Neuronal stem cell (in vitro differentiated cells): Measurements from ENCODE around the gene DTNA.
"Not testable (repeated sequence)": the region's sequence is repeated elsewhere in the genome, so short reads cannot be mapped to it uniquely, and the experiment has no call there.

Experiments
- DNase-seq: peaks from one replicate; pipeline ENCODE4 v3.0.0-alpha.2; 2013; ENCODE audit warnings: low spot score
- H2AFZ ChIP-seq: one replicate; pipeline ENCODE4 v1.6.1; 2013; ENCODE audit warnings: mild to moderate bottlenecking, low read length, inconsistent platforms
- H2AK5ac ChIP-seq: 2 replicates; pipeline ENCODE4 v1.6.1; 2013; ENCODE audit warnings: low read depth, mild to moderate bottlenecking, inconsistent platforms, low read length, moderate library complexity, mixed read lengths
- H2BK120ac ChIP-seq: 2 replicates; pipeline ENCODE4 v1.6.1; 2013; ENCODE audit warnings: low read depth, mild to moderate bottlenecking, inconsistent platforms, low read length, moderate library complexity, mixed read lengths
- H2BK12ac ChIP-seq: one replicate; pipeline ENCODE4 v1.6.1; 2013; ENCODE audit warnings: low read length, inconsistent platforms
- H2BK15ac ChIP-seq: 2 replicates; pipeline ENCODE4 v1.6.1; 2013; ENCODE audit warnings: mild to moderate bottlenecking, low read length, inconsistent platforms, mixed read lengths
- H2BK5ac ChIP-seq: one replicate; pipeline ENCODE4 v1.6.1; 2013; ENCODE audit warnings: inconsistent platforms, mild to moderate bottlenecking, low read length, moderate library complexity
- H3K14ac ChIP-seq: one replicate; pipeline ENCODE4 v1.6.1; 2013; ENCODE audit warnings: low read length, inconsistent platforms
- H3K18ac ChIP-seq: 2 replicates; pipeline ENCODE4 v1.6.1; 2013; ENCODE audit warnings: low read length, inconsistent platforms
- H3K23ac ChIP-seq: 2 replicates; pipeline ENCODE4 v1.6.1; 2013; ENCODE audit warnings: low read depth, mild to moderate bottlenecking, mixed read lengths, low read length, inconsistent platforms; ENCODE audit not compliant: poor library complexity
- H3K27ac ChIP-seq: replicated peaks from 3 replicates; pipeline ENCODE4 v1.5.1; 2013; ENCODE audit warnings: low read length, inconsistent platforms
- H3K27me3 ChIP-seq, 3 experiments: 2 replicates each; pipeline ENCODE4 v1.6.1; 2013; ENCODE audit warnings: low read length in 3 of 3, mild to moderate bottlenecking in 2 of 3, inconsistent platforms in 1 of 3, low read depth in 1 of 3, mixed read lengths in 1 of 3, moderate library complexity in 1 of 3; ENCODE audit not compliant: control insufficient read depth in 3 of 3, insufficient read depth in 3 of 3
- H3K36me3 ChIP-seq, 2 donors: replicated peaks in 1 of 2; 2 replicates each; pipeline ENCODE4 v1.6.1; 2013; ENCODE audit warnings: low read length in 2 of 2; ENCODE audit not compliant: control insufficient read depth in 2 of 2, insufficient read depth in 2 of 2
- H3K4ac ChIP-seq: 2 replicates; pipeline ENCODE4 v1.6.1; 2013; ENCODE audit warnings: inconsistent platforms, mild to moderate bottlenecking, low read length, moderate library complexity
- H3K4me1 ChIP-seq, 2 donors: 1 replicate in 1 of 2; 2 replicates in 1 of 2; pipeline ENCODE4 v1.6.1; 2013; ENCODE audit warnings: low read length in 2 of 2, low read depth in 1 of 2; ENCODE audit not compliant: control insufficient read depth in 2 of 2, insufficient read depth in 1 of 2
- H3K4me2 ChIP-seq: one replicate; pipeline ENCODE4 v1.6.1; 2013; ENCODE audit warnings: mild to moderate bottlenecking, low read length, inconsistent platforms; ENCODE audit not compliant: insufficient read depth, poor library complexity, severe bottlenecking
- H3K4me3 ChIP-seq, 2 donors: 2 replicates each; pipeline ENCODE4 v1.5.1; 2013; ENCODE audit warnings: low read length in 2 of 2, mild to moderate bottlenecking in 2 of 2, inconsistent platforms in 1 of 2, moderate library complexity in 1 of 2
- H3K79me1 ChIP-seq: one replicate; pipeline ENCODE4 v1.6.1; 2013; ENCODE audit warnings: low read depth, mild to moderate bottlenecking, inconsistent platforms, low read length, moderate library complexity
- H3K9ac ChIP-seq: one replicate; pipeline ENCODE4 v1.6.1; 2013; ENCODE audit warnings: mild to moderate bottlenecking, low read depth, low read length, inconsistent platforms; ENCODE audit not compliant: poor library complexity
- H3K9me3 ChIP-seq, 2 donors: replicated peaks in 1 of 2; 2 replicates each; pipeline versions ENCODE3 to v1.6.1; 2013; ENCODE audit warnings: low read length in 2 of 2, mild to moderate bottlenecking in 2 of 2, inconsistent platforms in 1 of 2, low read depth in 1 of 2, mixed read lengths in 1 of 2, moderate library complexity in 1 of 2; ENCODE audit not compliant: control insufficient read depth in 2 of 2, insufficient read depth in 1 of 2
- H4K8ac ChIP-seq: one replicate; pipeline ENCODE4 v1.6.1; 2013; ENCODE audit warnings: low read depth, mild to moderate bottlenecking, inconsistent platforms, low read length, moderate library complexity
- H4K91ac ChIP-seq: one replicate; pipeline ENCODE4 v1.6.1; 2013; ENCODE audit warnings: low read length, low read depth, mild to moderate bottlenecking, inconsistent platforms; ENCODE audit not compliant: poor library complexity
- WGBS, 2 donors: extraction: QIAGEN DNeasy Blood & Tissue Kit; methylation state at CpG; one replicate each; pipeline ENCODE4 v1.1.7; 2013; ENCODE audit warnings: missing lambda C conversion rate in 2 of 2, mixed read lengths in 1 of 2; ENCODE audit not compliant: insufficient read length in 2 of 2, insufficient replicate concordance in 1 of 2; ENCODE audit errors: extremely low coverage in 2 of 2; 5-methylcytosine and 5-hydroxymethylcytosine counted together

The DTNA gene

DNA sequence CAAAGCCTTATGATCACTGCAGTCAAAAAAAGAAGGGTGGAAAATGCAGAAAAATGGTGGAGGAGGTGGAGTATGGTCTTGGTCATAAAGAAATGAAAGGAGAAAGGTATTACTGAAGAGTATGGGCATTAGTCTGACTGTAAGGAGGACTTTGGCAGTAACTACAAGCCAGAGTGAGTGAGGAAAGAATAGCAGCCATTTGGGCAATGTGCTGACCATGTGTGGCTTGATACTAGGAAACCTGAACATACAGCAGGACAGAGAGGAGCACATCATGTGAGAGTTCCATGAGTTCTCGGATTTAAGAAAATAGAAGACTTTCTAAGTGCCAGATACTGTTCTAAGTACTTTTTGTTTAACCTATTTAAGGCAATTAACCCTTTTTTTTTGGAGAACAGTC lies 8.5 kb downstream of the DTNA start:
- Histone ChIP-seq H3K9ac (no peak overlapping the region), H2BK15ac (no peak overlapping the region), H3K18ac (no peak overlapping the region), H2AFZ (no peak overlapping the region), H4K8ac (no peak overlapping the region), H3K23ac (no peak overlapping the region), H4K91ac (no peak overlapping the region), H3K79me1 (no peaks in the 10 kb centered on the region), H3K4me3 (no peak overlapping the region), H3K4ac (no peak overlapping the region), H2AK5ac (no peak overlapping the region), H3K36me3 (no peaks in the 10 kb centered on the region), H2BK12ac (no peak overlapping the region), H3K9me3 (no peaks in the 10 kb centered on the region), H3K27ac (no peak overlapping the region), H3K4me2 (no peak overlapping the region), H3K14ac (no peak overlapping the region), H2BK120ac (no peak overlapping the region), H2BK5ac (no peak overlapping the region), H3K4me1 (no peaks in the 10 kb centered on the region), H3K27me3 (peaks cover 0 to 51% (median 0%) of the 10 kb centered on the region in 3 experiments)
- no CpG with 5 or more reads among the region's 1 CpG for WGBS, 2 donors
- DNase-seq, result no peak

DNA sequence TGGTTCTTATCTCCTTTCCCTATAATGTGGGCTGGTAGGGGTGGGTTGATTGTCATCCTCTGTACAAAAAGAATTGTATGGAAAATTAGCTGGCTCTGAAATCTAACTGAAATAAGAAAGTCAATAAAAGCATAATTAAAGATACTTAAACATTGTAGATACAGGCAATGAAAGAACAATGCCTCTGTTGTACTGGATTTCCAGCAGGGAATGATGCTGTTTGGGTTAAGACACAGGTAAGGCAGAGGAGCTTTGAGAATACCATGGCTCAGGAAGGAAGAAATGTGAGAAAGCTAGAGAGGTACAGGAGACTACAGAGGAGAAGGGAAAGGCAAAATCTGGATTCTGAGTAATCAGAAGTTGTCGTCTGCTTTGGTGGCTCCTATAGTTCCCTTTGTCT lies 10.1 kb downstream of the DTNA start:
- H4K91ac ChIP-seq, result no peak overlapping the region
- no peak overlapping the region for H2AFZ ChIP-seq
- H2BK12ac ChIP-seq, result no peak overlapping the region
- H3K14ac ChIP-seq, result no peak overlapping the region
- no peak overlapping the region for H3K23ac ChIP-seq
- no peak for DNase-seq
- no peak overlapping the region for H3K9ac ChIP-seq
- no peak overlapping the region for H2BK5ac ChIP-seq
- H3K4ac ChIP-seq, result no peak overlapping the region
- no peaks in the 10 kb centered on the region for H3K79me1 ChIP-seq
- H2AK5ac ChIP-seq, result no peak overlapping the region
- no peak overlapping the region for H2BK15ac ChIP-seq
- H4K8ac ChIP-seq, result no peak overlapping the region
- H3K27ac ChIP-seq, result no peak overlapping the region
- peaks cover 0 to 51% (median 0%) of the 10 kb centered on the region in 3 experiments for H3K27me3 ChIP-seq
- H3K4me3 ChIP-seq, result no peak overlapping the region
- WGBS, 2 donors, result no CpG with 5 or more reads among the region's 1 CpG
- no peaks in the 10 kb centered on the region for H3K36me3 ChIP-seq
- peaks cover 0 to 6% of the 10 kb centered on the region in 2 donors for H3K9me3 ChIP-seq
- no peak overlapping the region for H3K18ac ChIP-seq
- no peak overlapping the region for H3K4me2 ChIP-seq
- no peak overlapping the region for H2BK120ac ChIP-seq
- no peaks in the 10 kb centered on the region for H3K4me1 ChIP-seq

DNA sequence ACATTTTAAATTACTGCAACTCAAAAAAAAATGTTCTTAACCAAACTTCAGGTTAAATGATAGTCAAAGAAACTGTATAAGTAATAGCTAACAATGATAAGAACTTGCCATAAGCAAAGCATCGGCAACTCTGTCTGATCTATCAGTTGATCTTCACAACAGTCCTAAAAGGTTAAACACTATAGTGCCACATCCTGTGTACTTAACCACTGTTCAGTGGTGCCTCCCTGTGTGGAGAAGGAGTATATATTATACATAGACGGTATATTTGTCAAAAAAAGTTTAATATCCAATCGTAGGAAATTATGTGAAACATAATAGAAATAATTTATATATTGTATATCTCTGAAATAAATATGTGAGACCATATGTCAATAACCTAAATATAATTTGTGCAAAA lies 13.0 kb downstream of the DTNA start:
- WGBS, 2 donors, result no CpG with 5 or more reads among the region's 3 CpGs
- no peak overlapping the region for H3K23ac ChIP-seq
- no peak overlapping the region for H2AFZ ChIP-seq
- DNase-seq, result no peak
- H3K18ac ChIP-seq, result no peak overlapping the region
- H4K91ac ChIP-seq, result no peak overlapping the region
- no peak overlapping the region for H3K4me2 ChIP-seq
- H3K14ac ChIP-seq, result no peak overlapping the region
- H3K9me3 ChIP-seq, result peaks cover 0 to 6% of the 10 kb centered on the region in 2 donors
- H2BK5ac ChIP-seq, result no peak overlapping the region
- H2BK12ac ChIP-seq, result no peak overlapping the region
- no peaks in the 10 kb centered on the region for H3K36me3 ChIP-seq
- no peaks in the 10 kb centered on the region for H3K4me1 ChIP-seq
- no peak overlapping the region for H2BK120ac ChIP-seq
- H3K4me3 ChIP-seq, result no peak overlapping the region
- peaks cover 0 to 36% (median 0%) of the 10 kb centered on the region in 3 experiments for H3K27me3 ChIP-seq
- H2AK5ac ChIP-seq, result no peak overlapping the region
- H2BK15ac ChIP-seq, result no peak overlapping the region
- H3K9ac ChIP-seq, result no peak overlapping the region
- no peak overlapping the region for H3K4ac ChIP-seq
- H3K79me1 ChIP-seq, result no peaks in the 10 kb centered on the region
- no peak overlapping the region for H3K27ac ChIP-seq
- no peak overlapping the region for H4K8ac ChIP-seq

DNA sequence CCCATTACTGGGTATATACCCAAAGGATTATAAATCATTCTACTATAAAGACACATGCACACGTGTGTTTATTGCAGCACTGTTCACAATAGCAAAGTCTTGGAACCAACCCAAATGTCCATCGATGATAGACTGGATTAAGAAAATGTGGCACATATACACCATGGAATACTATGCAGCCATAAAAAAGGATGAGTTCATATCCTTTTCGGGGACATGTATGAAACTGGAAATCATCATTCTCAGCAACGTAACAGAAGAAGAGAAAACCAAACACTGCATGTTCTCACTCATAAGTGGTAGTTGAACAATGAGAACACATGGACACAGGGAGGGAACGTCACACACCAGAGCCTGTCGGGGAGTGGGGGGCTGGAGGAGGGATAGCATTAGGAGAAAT lies 15.6 kb downstream of the DTNA start:
- WGBS, 2 donors, result no CpG with 5 or more reads among the region's 6 CpGs
- H3K9ac ChIP-seq, H4K91ac ChIP-seq, H3K4ac ChIP-seq, H3K36me3 ChIP-seq, H2BK12ac ChIP-seq, H2AFZ ChIP-seq, DNase-seq, H3K14ac ChIP-seq, H2AK5ac ChIP-seq, H2BK120ac ChIP-seq, H3K18ac ChIP-seq, H3K4me2 ChIP-seq, H3K4me1 ChIP-seq, H3K27ac ChIP-seq, H3K79me1 ChIP-seq, H2BK5ac ChIP-seq, H3K9me3 ChIP-seq, H2BK15ac ChIP-seq, H3K4me3 ChIP-seq, H3K23ac ChIP-seq, H4K8ac ChIP-seq: not testable (repeated sequence)
- H3K27me3 ChIP-seq, result peaks cover 0 to 17% (median 0%) of the 10 kb centered on the region in 3 experiments
